NCI-H1092 (cell line): ENCODE measurements around the gene SRP54.
"Not testable (repeated sequence)": the region's sequence is repeated elsewhere in the genome, so short reads cannot be mapped to it uniquely, and the experiment has no call there.

ENCODE experiments used
- DNase-seq: peaks from one replicate; lab custom pipeline; 2025; lab: John Stamatoyannopoulos, UW

The SRP54 gene

DNA sequence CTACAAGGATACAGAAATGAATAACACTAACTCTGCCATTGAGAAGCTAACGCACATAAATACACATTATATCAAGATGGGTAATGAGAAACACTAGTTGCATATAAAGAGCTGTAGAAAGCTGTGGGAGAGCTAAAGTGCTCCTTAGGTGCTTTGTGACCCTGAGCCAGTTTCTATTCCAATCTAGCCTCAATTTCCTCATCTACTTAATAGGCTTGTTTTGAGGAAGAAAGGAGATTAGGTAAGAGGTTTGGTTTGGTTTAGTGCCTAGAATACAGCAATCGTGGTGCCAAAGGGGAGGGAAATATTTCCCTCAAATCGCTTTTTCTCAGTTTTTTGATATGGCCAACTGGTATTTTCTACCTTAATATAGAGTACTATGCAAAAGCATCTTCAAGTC is 994 bp downstream of the SRP54 start:
- DNase-seq: no peak

- no peak for DNase-seq
Observed at GRCh38 chr14:34985740-34986139, 2.9 kb downstream of the SRP54 start.

GRCh38 chr14:34987180-34987579 is 4.4 kb downstream of the SRP54 start:
- no peak for DNase-seq

DNA sequence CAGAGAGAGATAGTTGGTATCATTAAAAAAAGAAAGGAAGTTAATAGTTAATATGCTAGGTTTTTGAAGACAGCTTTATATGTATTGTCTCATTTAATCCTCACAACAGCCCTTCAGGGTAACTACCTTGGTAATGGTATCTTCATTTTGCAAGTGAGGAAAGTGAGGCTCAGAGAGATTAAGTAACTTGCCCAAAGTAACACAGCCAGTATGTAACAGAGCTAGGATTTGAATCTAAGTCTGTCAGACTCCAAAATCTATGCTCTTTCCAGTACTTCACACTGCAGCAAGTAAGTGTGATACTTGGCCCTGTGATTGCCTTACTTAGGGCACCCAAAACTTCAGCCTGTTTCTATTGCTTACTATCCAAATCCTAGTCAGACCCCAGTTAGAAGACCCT is 7.0 kb downstream of the SRP54 start:
- DNase-seq: no peak

GRCh38 chr14:34993426-34993825 is 10.6 kb downstream of the SRP54 start:
- no peak for DNase-seq

- DNase-seq: no peak
Observed at GRCh38 chr14:34994668-34995067, 11.9 kb downstream of the SRP54 start.

DNA sequence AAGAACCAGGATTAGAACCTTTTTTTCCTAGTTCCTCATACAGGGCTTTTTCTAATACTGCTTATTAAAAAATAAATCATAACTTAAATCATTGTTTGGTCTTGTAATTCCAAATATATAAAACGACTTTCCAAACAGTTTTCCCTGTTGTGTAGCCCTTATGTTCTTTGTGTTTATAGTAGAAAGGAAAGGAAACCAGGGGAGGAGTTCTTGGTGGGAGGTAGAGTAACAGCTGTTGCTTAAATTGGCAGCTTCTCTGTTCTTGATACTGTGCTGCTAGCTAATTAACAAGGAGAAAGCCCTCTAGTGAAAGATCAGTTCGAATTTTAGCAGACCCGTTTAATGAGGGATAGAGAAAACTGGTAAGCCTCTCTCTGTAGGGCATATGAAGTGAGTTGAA is 15.0 kb downstream of the SRP54 start:
- DNase-seq: no peak

DNA sequence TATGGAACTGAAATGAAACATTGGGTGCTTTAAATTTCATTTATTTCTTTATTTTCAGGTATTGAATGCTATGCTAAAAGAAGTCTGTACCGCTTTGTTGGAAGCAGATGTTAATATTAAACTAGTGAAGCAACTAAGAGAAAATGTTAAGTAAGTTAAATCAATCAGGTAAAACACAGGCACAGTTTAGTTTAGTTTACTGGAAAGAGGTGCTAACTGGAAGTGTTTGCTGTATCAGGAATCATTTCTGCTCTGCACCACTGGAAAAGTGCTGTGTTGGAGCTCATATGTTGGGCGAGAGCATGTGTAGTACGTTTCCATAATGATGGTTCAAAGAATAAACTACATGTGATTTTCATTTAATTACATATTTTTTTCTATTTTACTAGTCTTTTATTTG is 16.7 kb downstream of the SRP54 start:
- no peak for DNase-seq

GRCh38 chr14:35001621-35002020 is 18.8 kb downstream of the SRP54 start:
- no peak for DNase-seq

- DNase-seq: no peak
Observed at GRCh38 chr14:35004839-35005238, 22.0 kb downstream of the SRP54 start.

DNA sequence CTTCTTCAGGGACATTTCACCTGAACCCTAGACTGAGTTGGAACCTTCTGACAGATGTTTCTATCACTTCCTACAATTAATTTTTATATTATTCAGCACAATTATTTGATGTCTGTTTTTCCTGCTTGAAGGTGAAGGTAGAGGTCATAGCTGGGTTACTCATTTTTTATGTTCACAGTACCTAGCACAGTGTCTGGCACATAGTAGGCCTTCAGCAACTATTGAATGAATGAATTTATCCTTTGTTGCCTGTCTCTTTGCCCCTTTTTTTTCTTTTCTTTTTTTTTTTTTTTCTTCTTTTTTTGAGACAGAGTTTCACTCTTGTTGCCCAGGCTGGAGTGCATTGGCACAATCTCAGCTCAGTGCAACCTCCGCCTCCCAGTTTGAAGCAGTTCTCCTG is 33.8 kb downstream of the SRP54 start:
- no peak for DNase-seq

- DNase-seq: no peak
Observed at GRCh38 chr14:35020713-35021112, 37.9 kb downstream of the SRP54 start.

DNA sequence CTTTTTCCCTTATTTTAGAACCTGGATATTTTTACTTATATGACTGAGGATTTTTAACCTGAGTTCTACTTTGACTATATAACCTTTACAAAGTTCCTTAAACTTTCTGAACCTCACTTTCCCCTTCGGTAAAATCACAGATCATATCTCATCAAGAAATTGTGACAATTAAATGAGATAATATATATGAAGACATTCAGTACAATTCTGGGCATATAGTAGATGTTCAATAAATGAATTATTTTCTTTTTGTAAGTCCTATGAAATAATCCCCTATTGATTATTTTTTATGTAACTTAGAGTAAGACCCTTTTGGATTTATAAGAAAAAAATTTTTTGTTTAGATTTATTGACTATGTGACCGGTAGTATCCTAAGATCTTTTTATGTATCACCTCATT is 45.6 kb downstream of the SRP54 start:
- DNase-seq: no peak

DNA sequence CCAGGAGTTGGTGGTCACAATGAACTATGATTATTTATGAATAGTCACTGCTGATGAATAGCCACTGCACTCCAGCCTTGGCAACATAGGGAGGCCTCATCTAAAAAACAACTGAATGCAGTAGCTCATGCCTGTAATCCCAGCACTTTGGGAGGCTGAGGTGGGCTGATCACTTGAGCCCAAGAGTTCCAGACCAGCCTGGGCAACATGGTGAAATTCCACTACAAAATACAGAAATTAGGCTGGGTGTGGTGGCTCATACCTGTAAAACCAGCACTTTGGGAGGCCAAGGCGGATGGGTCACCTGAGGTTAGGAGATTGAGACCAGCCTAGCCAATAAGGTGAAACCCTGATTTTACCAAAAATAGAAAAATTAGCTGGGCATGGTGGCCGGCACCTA is 49.8 kb downstream of the SRP54 start:
- no peak for DNase-seq

- DNase-seq: no peak
Observed at GRCh38 chr14:35034440-35034833, 51.6 kb downstream of the SRP54 start.

DNA sequence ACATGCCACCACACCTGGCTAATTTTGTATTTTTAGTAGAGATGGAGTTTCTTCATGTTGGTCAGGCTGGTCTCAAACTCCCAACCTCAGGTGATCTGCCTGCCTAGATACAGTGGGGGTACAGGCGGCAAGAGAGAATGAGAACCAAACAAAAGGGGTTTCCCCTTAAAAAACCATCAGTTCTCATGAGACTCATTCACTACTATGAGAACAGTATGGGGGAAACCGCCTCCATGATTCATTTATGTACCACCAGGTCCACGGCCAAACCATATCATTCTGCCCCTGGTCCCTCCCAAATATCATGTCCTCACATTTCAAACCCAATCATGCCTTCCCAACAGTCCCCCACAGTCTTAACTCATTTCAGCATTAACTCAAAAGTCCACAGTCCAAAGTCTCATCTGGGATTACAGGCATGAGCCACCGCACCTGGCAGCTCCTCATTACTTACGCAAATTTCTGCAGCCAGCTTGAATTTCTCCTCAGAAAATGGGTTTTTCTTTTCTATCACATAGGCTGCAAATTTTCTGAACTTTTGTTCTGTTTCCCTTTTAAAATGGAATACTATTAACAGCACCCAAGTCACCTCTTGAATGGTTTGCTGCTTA is 52.3 kb downstream of the SRP54 start:
- DNase-seq: not testable (repeated sequence)

DNA sequence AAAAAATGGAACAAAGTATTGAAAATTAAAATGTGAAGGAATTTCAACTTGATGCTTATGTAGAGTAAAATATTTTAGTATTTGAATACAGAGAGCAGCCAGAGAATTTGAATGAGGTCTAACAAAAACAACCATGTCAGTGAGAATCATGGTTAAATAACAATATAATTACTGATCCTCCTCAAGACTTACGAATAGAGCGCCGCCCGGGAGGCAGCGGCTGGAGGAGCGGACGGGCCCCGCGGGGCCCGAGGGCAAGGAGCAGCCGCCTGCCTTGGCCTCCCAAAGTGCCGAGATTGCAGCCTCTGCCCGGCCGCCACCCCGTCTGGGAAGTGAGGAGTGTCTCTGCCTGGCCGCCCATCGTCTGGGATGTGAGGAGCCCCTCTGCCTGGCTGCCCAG is 55.5 kb downstream of the SRP54 start:
- not testable (repeated sequence) for DNase-seq

DNA sequence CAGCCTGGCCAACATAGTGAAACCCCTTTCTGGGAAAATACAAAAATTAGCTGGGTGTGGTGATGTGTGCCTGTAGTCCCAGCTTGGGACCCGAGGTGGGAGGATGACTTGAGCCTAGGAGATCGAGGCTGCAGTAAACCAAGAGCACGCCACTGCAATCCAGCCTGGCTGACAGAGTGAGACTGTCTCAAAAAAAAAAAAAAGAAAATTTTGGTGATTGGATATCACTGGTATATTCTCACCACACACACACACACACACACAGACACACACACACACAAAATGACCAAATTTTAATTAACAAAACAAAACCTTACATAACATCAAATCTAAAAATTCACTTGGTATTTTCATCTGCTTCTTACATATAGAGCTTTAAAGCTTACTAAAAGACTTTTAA is 59.8 kb downstream of the SRP54 start:
- DNase-seq: no peak

GRCh38 chr14:35043046-35043445 is 60.3 kb downstream of the SRP54 start:
- no peak for DNase-seq

- DNase-seq: no peak
Observed at GRCh38 chr14:35044939-35045797, 62.4 kb downstream of the SRP54 start.

- no peak for DNase-seq
Observed at GRCh38 chr14:35045798-35046047, 62.9 kb downstream of the SRP54 start.

- peak; percentile 98 for DNase-seq
Observed at GRCh38 chr14:35046048-35046750, 63.4 kb downstream of the SRP54 start, which contains the start of gene FAM177A1. TSS of gene FAM177A1 (plus strand) at chr14:35046272. CDS start at chr14:35046464, 192 bp downstream.
